Measurements from ENCODE around the gene TIGD6.
"Not testable (repeated sequence)": the region's sequence is repeated elsewhere in the genome, so short reads cannot be mapped to it uniquely, and the experiment has no call there.

Gene TIGD6

DNA sequence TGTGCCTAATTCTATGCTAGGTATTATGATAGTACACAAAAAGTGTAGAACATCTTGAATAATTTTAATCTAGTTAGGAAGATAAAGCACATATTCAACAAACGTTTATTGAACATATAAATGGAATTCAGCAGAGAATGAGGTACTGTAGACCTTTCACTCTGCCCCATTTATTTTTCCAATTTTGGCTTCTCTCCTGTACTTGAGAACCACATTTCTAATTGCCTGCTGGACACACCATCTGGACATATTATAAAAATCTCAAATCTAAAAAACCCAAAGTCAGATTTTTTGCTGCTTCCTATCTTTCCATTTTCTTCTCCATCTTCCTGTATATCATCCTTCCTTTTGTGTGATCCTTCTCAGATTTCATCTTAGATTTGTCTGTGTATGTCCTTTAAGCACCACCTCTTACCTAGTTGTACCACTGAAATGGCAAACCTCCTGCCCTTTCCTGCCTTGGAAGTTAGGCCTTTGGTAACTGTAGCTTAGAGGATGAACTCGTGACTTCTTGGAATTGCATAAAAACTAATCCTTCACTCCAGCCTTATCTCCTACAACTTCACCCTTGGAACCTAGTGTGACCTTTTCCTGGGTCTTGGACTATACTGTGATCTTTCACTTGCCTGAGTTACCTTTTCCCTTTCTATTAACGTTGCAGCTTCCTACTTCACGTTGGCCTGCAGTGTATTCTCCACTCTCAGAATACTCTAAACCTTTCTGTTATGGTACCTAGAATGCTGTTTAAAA is 31.1 kb downstream of the TIGD6 start:
- DNase-seq (ENCODE audit: low spot score), result no peak

DNA sequence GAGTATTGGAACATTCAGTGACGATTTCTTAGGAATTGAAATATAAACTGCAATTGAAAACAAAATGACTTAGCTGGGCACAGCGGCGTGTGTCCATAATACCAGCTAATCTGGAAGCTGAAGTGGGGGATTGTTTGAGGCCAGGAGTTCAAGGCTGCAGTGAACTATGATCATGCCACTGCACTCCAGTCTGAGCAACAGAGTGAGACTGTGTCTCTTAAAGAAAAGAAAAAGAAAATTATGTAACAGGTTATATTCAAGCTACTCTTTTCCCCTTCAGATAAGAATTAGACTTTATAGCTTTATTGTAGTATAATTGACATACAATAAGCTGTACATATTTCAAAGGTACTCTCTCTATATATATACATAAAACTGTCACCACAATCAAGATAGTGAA is 33.5 kb downstream of the TIGD6 start:
- no peak for DNase-seq (ENCODE audit: low spot score)

DNA sequence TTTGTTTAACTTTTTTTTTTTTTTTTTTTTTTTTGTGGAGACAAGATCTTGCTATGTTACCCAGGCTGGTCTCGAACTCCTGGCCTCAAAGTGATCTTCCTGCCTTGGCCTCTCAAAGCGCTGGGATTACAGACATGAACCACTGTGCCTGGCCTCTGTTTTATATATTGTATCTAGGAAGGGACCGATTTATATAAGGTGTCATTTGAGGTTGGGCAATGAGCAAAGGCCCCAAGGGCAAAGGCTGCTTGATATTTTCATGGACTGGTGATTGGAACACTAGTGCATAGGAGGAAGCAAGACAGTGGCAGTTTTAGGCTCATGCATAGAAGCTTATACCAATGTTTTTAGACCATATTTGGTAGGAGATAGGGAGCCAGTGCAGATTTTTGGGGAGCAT is 36.7 kb downstream of the TIGD6 start:
- no peak for DNase-seq (ENCODE audit: low spot score)

DNA sequence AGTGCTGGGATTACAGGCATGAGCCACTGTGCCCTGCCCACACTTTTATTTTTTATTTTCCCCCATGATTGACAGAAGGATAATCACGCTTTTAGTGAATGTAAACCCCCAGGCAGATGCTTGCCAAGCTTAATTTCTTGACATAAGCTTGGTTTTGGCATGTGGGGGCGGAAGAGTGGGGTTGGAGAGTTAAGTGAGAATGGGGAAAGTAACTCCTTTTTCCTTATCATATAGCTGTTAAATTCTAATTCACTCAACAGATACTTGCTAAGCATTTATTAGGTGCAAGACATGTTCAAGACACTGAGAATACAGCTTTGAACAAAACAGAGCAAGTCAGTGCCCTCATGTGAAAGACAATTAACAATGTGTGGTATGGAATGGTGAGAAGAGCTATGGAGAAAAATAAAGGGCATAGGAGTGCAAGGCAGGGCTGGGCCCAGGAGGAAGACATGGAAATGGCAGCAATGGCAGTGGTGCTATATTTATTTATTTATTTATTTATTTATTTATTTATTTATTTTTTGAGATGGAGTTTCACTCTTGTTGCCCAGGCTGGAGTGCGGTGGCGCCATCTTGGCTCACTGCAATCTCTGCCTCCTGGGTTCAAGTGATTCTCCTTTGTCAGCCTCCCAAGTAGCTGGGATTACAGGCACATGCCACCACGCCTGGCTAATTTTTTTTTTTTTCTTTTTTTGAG is 37.7 kb downstream of the TIGD6 start:
- no peak for DNase-seq (ENCODE audit: low spot score)

GRCh38 chr5:149961957-149962409 is 38.5 kb downstream of the TIGD6 start:
- no peak for DNase-seq (ENCODE audit: low spot score)

DNA sequence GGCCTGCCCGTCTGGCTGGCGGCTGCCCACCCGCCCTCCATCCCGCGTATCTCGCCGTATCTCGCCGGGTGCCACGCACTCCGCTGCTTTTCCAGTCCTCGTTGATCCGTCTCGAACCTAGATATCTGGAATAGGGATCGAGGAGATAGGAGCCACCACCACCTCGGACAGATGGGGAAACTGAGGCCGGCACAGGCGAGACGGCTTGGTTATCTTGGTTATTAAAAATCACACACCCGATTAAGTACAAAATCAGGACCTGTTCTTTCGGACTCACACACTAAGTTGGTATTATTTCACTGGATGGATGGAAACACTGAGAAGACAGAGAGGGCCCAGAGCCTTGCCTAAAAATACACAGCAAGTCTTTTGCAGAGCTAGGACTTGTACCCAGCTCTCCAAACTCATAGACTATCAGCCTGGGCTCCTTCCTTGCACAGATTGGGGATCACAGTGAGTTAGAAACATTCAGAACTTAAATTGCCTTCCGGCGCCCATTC is 39.2 kb downstream of the TIGD6 start:
- DNase-seq (ENCODE audit: low spot score), result no peak

GRCh38 chr5:149960272-149961185 is 39.9 kb downstream of the TIGD6 start, which contains the start of gene SLC26A2:
TSS of gene SLC26A2 (plus strand) at chr5:149960758. CDS start at chr5:149977653, 16,895 bp downstream.
- peak; percentile 96 for DNase-seq (ENCODE audit: low spot score)

GRCh38 chr5:149959406-149960236 is 40.8 kb downstream of the TIGD6 start:
- no peak for DNase-seq (ENCODE audit: low spot score)

DNA sequence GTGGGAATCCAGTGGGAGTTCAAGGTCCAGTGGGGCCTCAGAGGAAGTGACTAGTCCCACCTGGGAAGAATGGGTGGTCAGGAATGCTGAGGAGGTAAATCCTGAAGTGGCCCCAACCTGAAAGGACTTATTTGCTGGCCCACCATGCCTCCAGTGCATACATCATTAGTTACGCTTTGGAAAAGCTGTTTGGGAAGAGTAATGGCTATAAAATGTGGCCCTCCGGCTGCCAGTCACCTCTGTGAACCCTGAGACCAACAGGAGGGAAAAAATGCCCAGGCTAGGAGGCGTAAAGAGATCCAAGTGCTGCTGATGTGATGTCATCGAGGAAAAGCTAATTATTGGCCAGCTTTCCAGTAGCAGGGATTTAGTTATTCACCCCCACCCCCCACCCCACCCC is 42.6 kb downstream of the TIGD6 start:
- DNase-seq (ENCODE audit: low spot score), result no peak

DNA sequence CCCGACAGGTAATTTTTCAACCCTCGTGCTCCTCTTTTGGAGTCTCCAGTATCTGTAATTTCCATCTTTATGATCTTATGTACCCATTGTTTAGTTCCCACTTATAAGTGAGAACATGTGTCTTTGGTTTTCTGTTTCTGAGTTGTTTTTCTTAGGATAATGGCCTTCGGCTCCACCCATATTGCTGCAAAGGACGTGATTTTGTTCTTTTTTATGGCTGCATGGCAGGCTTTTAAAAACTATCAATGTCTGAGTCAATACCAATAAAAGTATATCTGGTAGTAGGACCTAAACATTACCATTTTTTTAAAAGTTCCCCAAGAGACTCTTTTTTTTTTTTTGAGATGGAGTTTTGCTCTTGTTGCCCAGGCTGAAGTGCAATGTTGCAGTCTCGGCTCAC is 43.8 kb downstream of the TIGD6 start:
- no peak for DNase-seq (ENCODE audit: low spot score)

GRCh38 chr5:149954798-149955197 is 45.7 kb downstream of the TIGD6 start:
- no peak for DNase-seq (ENCODE audit: low spot score)

GRCh38 chr5:149953436-149954121 is 46.9 kb downstream of the TIGD6 start:
- DNase-seq (ENCODE audit: low spot score), result no peak

DNA sequence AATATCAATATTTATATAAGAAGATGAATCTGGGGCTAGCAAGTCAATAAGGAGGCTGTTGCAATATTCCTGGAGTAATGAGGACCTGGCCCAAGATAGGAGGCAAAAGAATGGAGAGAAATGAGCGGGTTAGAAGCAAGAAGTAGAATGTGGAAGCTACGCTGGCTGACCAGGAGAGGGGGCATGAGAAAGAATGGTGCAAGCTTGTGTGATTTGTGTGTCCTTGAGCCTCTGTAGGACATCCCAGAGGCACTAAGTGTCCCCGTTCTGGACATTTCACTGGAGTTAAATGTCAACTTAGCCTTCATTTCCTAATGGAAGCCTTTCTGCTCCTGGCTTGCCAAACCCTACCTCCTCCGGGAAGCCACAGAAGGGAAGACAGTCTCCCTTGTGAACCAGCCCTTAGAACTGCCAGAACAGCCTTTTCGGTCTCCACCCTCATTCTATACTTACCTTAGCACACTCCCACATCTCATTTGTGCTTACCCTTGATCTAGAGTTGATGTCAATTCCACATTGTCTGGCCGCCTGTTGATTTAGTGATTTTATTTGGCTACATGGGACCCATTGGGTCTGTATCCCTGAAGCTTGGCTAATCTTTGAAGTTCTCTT is 49.2 kb downstream of the TIGD6 start:
- no peak for DNase-seq (ENCODE audit: low spot score)

DNA sequence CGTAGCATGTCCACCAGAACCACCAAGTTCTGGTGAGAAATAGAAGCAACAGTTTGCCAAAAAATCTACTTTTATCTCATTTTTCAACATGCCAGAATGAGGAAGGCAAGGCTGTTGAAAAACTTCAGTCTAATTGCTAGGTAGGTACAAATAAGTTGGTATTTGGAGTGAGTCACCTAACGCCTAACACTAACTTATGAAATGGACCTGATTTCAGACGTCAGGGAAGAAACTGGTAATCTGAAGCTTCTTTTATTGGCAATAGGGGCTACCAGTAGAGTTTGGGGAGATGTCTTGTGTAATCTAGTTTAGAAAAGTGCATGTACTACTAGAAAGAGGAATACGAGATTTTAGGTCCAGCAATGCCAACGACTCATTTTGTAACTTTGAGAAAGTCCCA is 51.5 kb downstream of the TIGD6 start:
- no peak for DNase-seq (ENCODE audit: low spot score)

GRCh38 chr5:149946118-149946517 is 54.3 kb downstream of the TIGD6 start:
- DNase-seq (ENCODE audit: low spot score), result no peak

DNA sequence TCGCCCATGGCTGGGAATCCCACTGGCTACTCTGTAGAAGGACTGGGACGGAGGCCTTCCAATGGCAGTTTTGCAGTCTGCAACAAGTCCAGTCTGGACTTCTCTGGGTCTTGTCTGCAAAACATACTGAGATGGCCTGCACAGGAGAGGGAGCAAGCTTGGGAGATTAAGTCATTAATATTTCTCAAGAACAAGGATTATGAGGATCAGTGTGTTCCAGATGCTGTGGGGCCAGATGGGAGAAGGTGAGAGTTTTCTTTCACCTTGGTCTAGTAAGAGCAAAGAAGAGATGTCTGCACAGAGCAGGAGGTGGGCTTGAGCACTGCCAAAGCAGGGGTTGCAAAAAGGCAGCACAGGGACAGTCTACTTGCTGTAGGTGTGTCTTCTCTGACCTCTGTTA is 55.8 kb downstream of the TIGD6 start, which contains the start of gene PDE6A:
Gene PDE6A (minus strand): TSS at position 128 of the 400 bp plus-strand sequence. CDS start 120 bp downstream, at position 8.
- DNase-seq (ENCODE audit: low spot score), result no peak

DNA sequence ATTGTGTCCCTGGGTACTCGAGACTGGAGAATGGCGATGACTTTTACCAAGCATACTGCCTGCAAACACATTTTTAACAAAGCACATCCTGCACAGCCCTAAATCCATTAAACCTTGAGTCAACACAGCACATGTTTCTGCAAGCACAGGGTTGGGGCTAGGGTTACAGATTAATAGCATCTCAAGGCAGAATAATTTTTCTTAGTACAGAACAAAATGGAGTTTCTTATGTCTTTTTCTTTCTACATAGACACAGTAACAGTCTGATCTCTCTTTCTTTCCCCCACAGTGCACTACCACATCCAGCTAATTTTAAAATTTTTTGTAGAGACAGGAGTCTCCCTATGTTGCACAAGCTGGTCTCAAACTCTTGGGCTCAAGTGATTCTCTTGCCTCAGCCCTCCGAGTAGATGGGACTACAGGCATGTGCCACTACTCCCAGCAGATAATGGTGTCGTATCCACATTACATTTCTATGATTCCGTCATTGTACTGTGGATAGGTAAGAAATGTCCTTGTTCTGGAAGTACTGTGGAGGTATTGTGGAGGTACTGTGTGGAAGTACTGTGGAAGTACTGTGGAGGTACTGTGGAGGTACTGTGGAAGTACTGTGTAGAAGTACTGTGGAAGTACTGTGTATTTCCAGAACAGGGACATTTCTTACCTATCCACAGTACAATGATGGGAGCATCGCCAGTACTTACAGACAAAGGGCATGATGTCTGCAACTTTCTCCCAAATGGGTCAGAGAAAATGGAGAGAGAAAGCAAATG is 57.1 kb downstream of the TIGD6 start:
- not testable (repeated sequence) for DNase-seq (ENCODE audit: low spot score)
